GM18858 (cell line): ENCODE results near the gene HOXA6.

Source experiments
- ATAC-seq: cut with Tn5 transposase; IDR thresholded peaks from one replicate; pipeline ENCODE4 v1.9.1; 2021; ENCODE audit not compliant: unreplicated experiment

Gene HOXA6

GRCh38 chr7:27162561-27163287 is 15.2 kb upstream of the HOXA6 start:
- no peak for ATAC-seq

GRCh38 chr7:27161721-27162560 is 14.4 kb upstream of the HOXA6 start:
- no peak for ATAC-seq

GRCh38 chr7:27161214-27161720 is 13.7 kb upstream of the HOXA6 start:
- no peak for ATAC-seq

GRCh38 chr7:27160546-27161213 is 13.1 kb upstream of the HOXA6 start:
- ATAC-seq = no peak

- ATAC-seq = no peak
These were observed 12.6 kb upstream of the HOXA6 start for GRCh38 chr7:27160145-27160545.

- ATAC-seq = no peak
These were observed 11.9 kb upstream of the HOXA6 start for GRCh38 chr7:27159266-27160144.

DNA sequence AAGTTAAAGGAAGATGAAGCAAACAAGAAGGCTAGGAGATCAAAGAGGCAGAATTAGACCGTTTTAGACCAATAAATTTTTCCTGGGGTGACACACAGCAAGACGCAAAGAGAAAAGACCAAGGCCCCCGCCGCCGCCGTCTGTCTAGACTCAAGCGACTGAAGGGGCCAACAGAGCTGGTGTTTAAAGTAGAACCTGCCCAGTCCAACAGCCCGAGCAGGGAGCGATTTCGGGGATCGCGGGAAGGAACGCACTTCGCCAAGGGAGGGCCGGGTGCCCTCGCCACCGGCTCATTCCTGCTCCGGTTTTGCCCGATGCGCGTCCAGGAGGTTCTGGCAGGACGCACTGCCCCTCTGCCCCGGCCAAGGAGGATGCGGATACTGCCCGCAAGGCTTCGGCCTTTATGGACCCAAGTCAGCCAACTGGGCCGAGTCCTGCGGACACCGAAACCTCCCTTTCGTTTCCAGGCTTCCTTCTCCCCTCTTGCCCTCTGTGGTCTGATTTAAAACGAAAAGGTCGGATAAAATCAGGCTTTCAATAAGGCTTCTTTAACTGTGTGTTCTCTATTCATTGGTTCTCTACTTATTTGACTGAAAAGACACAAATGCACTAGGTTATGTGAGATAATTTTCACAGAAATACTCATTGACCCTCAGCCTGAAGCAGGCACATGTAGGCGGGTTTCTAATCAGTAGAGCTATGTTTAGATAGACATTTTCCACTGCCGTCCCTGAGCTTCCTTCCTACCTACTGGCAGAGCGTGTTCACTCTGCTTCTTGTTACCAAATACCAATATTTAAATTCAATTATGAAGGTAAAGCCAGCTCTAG is 11.1 kb upstream of the HOXA6 start:
- ATAC-seq = no peak

- ATAC-seq = no peak
These were observed 10.3 kb upstream of the HOXA6 start for GRCh38 chr7:27157702-27158431.

DNA sequence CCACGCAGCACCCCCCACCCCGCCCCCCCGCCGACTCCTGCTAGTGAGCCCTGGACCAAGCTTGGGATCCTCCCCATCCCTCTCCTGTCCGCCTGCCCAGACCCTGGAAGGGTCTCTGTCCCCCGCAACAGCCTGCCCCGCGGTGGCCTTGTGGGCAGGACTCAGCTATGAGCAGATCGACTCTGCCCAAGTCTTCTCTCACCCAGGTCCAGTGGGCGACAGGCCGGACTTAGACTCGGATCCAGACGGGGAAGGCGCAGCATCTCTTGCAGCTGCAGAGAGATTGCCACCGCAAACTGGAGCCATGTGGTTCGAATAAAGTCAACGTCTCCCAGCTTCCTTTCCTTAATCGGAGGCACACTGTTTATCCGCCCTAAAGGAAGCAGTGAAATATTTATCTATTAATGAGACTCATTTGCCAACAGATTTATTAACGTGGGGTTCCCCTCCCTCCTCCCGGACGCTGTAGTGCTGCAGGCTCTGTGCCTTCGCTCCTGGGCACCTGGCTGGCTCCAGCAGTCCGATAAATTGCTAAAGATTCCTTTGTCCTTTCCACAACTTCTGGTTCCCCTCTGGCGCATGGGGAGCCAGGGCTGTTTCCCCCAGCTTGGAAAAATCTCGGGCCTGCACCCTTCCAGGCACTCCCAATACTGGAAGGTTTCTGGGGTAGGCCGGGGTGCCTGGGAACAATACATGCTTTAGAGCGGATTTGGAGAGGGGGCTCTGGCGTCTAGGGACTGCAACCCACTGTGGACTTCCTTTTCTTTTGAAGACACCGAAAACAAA is 9.5 kb upstream of the HOXA6 start:
- no peak for ATAC-seq

DNA sequence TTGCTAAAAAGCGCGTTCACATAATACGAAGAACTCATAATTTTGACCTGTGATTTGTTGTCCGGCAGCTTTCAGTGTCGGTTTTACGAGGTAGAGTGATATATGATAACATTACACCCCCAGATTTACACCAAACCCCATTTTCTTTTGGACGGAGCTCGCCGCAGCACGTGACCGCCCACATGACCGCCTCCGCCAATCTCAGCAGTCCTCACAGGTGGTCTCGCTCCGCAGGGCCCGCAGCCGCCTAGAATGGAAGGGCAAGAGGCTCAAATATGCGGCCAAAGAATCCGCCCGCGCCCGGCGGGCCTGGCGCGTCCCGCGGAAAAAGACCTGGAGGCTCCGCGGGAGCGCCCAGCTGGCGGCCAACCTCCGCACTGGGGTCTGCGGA is 8.9 kb upstream of the HOXA6 start, which contains the start of gene HOXA7:
Gene HOXA7 (minus strand): TSS at position 168 of the 391 bp plus-strand sequence. CDS start 130 bp downstream, at position 38.
- no peak for ATAC-seq

GRCh38 chr7:27155816-27156507 is 8.4 kb upstream of the HOXA6 start:
- no peak for ATAC-seq

DNA sequence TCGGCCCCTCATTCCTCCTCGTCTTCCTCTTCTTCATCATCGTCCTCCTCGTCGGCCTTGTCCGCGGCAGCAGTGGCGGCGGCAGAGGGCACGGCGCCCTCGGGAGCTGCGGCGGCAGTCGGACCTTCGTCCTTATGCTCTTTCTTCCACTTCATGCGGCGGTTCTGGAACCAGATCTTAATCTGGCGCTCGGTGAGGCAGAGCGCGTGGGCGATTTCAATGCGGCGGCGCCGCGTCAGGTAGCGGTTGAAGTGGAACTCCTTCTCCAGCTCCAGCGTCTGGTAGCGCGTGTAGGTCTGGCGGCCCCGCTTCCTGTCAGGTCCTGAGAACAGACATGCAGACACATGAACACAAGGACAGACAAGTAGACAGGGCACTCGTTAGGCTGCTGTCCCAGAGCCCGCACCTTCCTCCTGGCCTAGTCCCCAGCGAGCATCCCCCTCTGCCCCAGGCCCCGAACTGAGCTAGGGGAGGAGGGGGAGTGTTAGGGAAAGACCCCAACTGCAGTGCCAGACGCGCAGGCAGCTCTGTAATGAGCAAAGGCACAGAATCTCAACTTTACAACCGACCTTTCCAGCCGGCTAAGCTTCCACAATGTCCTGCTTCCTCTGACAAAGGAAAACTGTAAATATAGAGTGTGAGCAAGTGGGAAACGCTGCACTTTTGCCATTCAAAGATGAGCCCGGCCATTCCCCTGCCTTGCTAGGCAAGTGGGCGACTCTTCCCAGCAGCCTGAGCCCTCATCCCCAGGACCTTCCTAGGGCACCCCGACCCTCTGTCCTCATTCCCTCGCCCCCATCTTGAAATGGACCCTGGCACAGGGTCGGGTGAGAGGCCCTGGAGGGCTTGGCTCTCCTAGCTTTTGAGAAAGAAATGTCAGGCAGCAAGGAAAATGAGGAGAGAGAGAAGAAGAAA is 7.6 kb upstream of the HOXA6 start:
- no peak for ATAC-seq

GRCh38 chr7:27154369-27154768 is 6.8 kb upstream of the HOXA6 start:
- no peak for ATAC-seq

- no peak for ATAC-seq
These were observed 6.0 kb upstream of the HOXA6 start for GRCh38 chr7:27153526-27153925.

DNA sequence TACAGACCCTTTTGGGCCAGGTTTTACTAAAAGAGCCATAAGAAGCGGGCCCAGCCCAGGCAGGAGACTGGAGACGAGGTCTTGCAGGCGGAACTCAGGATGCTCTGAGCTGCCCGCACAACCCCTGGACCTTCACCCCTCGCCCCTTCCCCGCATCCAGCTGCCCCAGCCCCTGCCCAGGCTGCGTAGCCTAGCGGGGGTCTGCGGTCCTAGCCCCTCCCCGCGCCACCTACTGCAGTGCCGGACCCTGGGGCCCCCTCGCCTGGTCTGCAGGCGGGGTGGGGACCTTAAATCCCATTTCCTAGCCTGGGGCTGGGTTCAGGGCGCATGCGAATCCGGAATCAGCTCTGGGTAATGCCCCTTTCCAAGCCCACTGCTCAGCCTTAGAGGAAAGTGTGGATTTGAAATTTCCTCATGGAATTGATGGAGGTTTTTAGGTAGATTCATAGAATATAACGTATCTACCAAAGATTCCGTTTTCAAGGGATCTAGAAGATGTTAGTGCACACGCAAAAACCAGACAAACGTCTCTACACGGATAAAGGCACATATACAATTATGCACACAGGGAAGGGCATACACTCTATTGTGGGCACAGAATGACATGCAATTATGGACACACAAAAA is 5.4 kb upstream of the HOXA6 start:
- no peak for ATAC-seq
